Activated CD4-positive, CD25-positive, alpha-beta regulatory T cell treated with anti-CD3 and anti-CD28 coated beads, Interleukin-2, amount 50 U/mL, for 72 hours (primary cell): ENCODE measurements around the gene NKX1-2.

Experiments
- DNase-seq: peaks from one replicate; pipeline ENCODE4 v3.0.0; 2021

NKX1-2 gene

DNA sequence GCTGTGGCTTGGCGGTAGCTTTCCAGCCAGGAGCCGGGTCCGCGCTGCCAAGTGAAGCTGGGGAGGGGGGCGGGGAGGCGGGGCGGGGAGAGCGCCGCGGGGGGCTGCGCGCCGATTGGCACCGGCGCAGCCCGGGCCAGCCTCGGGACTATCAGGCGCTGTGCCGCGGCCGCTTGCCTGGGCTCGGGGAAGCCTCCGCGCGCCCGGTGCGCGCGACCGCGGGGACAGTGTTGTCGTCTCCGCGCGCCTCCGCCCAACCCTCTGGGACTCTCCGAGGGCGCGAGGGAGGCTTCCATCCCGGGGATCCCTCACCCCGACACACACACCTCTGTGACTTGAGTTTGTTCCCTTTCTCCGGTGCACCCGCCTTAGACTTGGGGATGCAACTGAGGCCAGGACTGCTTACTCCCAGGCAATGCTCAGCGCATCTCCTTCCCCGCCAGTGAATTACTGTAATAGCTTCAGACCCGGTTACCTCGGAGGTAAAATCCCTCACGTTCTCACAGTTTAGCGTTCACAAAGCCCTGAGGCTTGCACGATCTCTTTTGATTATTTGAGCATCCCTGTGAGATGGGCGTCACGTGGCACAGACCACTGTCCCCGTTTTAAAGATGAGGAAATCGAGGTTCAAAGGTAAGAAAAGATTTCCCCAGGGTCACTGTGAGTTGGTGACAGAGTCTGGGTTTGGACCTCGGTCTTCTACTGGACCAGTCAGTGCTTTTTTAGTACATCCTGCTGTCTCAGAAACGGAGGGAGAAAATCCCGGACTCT is at the start of gene NKX1-2:
TSS of gene NKX1-2 (minus strand) at position 24 of the 771 bp plus-strand sequence. CDS start 92 bp downstream, outside the sequence.
- no peak for DNase-seq

DNA sequence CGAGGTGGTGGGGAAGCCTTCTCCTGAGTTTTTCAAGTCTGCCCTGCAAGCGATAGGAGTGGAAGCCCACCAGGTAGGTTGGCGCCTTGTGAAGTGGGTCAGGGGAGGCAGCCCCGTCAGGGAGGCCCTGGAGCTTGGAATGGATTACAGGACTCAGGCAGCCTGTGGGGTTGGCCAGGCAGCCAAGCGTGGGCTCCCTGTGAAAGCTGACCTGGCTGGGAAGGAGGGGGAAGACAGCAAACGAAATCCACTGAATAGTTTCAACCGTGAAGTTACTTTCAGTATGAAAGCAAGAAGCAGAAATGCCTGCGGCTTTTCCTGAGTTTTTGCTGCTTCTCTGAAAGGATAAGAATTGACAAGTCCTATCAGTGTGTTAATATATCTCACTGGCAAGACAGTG is 48.2 kb upstream of the NKX1-2 start:
- no peak for DNase-seq

- DNase-seq = no peak
These were observed 47.5 kb upstream of the NKX1-2 start for GRCh38 chr10:124497196-124497881.

DNA sequence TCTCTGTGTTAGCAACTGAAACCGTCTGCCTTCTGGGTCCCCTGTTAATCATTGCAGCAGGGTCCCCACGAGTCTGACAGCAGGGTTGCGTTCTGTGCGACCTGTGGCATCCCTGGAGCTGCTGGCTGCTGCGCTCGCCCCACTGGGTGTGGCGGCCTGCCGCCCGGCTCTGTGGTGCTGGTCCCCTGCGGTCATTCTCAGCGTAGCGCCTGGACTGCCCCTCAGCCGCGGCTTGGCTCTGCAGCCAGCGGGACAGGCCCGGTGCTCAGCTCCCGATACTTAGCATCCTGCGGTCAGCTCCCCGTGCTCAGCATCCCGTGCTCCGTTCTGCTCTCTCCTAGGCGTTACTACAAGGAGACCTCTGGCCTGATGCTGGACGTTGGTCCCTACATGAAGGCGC is 46.8 kb upstream of the NKX1-2 start:
- no peak for DNase-seq

DNA sequence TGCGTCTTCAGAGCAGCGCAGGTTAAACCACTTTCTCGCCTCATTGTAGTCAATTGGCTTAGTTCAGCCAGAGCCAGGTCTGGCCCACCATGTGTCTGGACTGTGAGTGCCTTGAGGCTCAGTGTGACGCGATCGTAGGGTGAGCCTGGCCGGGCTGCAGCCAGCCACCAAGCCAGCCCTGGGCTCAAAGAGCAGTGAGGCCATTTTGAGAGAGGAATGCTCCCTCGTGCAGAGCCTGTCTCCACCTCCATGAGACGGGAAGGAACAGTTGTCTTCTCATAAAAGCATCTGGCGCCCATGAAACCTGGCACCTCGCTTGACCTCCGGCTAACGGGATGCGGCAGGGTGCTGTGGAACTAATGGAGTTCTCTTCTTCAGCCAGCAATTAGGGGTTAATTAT is 46.3 kb upstream of the NKX1-2 start:
- no peak for DNase-seq

- DNase-seq = no peak
These were observed 45.9 kb upstream of the NKX1-2 start for GRCh38 chr10:124495725-124496124.

DNA sequence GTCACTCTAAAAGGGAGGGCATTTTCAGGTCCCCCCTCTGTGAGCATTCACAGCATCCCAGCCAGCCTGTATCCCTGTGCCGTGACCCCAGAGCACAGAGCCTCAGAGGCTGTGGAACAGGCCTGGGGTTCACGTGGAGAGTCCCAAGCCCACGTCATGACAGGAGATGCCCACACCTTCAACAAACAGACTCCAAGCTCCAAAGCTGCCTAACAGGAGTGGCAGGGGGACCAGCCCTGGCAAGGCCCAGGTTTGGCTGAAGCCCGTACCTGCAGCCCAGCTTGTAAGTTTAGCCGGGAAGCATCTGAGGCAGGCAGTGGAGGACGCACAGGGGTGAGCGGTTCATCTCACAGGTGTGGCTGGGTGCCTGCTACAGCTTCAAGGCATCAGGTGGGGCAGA is 45.3 kb upstream of the NKX1-2 start:
- DNase-seq = no peak

GRCh38 chr10:124494046-124494807 is 44.4 kb upstream of the NKX1-2 start:
- no peak for DNase-seq

- no peak for DNase-seq
These were observed 43.5 kb upstream of the NKX1-2 start for GRCh38 chr10:124493214-124493882.

GRCh38 chr10:124492266-124492665 is 42.4 kb upstream of the NKX1-2 start:
- no peak for DNase-seq

GRCh38 chr10:124491105-124491504 is 41.3 kb upstream of the NKX1-2 start:
- no peak for DNase-seq

DNA sequence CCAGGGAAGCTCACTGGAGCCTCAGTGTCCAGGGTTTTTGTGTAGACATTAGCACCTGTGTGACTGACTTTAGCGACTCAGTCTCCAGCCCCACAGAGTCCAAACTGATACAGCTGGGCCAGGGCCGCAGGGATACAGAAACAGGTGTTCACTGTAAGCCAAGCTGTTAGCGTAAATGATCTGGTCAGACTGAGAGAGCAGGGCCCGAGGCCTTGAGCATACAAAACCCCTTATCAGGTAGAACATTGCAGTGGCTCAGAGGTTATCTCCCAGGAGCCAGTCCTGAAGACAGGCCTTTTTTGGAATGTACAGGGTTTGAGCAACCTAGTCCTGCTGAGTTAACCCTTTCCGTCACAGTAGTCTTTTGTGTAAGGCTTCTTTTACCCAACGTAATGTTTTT is 36.8 kb upstream of the NKX1-2 start:
- DNase-seq = no peak

DNA sequence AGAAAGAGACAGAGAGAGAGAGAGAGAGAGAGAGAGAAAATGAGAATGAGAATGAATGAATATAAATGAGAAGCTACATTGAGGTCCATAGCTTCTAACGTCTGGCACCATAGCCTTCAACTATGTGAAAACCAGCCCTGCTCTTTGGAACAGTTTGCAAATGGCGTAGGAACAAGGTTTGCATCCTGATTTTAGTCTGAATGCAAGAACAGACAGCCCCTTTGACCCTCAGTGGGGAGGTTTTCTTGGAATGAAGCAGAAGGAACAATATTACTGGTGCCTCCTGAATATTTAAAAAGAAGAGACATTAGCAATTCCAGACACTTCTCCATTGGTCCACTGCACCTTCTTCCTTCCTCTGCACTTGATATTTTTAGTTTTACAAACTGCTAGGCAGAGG is 34.8 kb upstream of the NKX1-2 start:
- no peak for DNase-seq

DNA sequence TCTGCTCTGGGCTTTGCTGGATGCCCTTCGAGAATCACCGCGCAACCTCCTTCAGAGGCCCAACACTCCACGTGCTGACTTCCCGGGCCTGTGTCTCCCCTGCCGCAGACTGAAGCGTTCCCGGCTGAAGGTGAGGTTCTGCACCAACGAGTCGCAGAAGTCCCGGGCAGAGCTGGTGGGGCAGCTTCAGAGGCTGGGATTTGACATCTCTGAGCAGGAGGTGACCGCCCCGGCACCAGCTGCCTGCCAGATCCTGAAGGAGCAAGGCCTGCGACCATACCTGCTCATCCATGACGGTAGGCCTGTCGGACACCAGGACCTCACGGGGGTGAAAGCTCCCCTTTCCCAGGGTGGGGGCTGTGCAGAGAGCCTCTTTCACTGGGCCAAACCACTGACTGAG is 34.2 kb upstream of the NKX1-2 start:
- DNase-seq = no peak

DNA sequence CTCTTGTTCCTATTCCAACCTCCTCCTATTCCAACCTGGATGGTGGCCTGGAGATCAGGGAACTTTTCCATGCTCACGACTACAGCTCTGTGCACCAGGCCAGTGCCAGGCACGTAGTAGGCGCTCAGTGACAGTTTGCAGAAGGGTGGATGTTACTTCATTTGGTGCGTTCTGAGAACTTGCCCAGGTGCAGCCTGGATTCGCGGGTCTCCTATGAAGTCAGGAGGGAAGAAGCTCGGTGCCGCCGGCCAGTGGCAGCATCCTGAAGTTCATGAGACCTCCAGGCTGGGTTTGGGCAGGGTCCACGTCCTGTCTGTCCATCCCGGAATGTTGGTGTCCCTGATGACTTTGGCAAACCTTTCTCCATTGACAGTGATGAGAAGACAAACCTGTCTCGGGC is 33.0 kb upstream of the NKX1-2 start:
- DNase-seq = no peak

- DNase-seq = no peak
These were observed 32.5 kb upstream of the NKX1-2 start for GRCh38 chr10:124482236-124482800.

DNA sequence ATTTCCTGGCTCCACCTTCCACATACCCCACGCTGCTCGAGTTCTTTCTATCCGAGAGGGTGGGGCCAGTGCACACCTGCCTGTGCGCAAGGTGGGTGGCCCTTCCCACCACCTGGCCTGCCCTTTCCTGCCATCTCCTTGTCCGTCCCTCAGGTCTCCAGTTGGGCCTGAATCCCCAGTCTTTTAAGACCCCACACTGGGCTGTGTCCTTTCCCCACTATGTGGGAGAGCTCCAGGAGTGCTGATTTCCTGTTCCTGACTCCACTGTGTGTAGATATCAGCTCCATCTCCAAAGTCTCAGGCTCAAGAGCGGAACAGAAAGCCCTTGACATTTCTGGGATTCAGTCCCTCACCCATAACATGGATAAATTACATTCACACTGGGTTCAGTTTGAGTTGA is 31.9 kb upstream of the NKX1-2 start:
- no peak for DNase-seq

DNA sequence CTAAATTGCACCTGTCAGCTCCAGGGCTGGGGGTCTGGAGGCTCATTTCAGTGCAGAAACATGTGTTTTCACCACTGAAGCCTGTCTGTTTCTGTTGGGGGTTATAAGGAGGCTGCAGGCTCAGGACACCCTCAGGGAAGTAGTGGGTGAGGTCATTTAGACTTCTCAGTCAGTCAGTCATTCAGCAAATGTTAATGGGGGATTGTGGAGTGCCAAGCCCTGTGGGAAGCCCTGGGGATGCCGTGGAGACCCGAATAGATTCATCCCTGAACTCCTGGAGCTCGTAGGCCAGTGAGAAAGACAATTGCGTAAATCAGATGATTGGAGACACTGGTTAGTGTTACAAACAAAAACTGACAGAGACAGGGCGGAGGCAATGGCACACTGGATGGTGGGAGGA is 31.0 kb upstream of the NKX1-2 start:
- DNase-seq = no peak

DNA sequence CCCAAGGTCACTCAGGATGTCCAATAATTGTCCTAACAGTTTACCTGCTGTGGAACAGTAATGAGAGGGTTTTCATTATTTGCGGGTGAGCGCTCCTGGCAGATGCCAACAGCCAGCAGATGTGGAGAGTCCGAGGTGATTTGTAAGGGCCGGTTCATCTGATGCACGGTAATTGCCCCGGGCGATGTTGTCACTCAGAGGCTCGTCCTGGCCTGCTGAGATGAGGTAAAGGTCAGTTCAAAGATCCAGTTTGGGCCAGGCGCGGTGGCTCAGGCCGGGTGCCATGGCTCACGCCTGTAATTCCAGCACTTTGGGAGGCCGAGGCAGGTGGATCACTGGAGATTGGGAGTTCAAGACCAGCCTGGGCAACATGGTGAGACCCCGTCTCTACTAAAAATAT is 28.7 kb upstream of the NKX1-2 start:
- no peak for DNase-seq

- DNase-seq = no peak
These were observed 28.0 kb upstream of the NKX1-2 start for GRCh38 chr10:124477614-124478363.

- no peak for DNase-seq
These were observed 26.3 kb upstream of the NKX1-2 start for GRCh38 chr10:124476043-124476725.
